SU-DHL-6 (cell line): ENCODE measurements around the gene MRFAP1L1.

Experiments used
- EZH2phosphoT487 ChIP-seq: fragments of 200-600 bp; sonication (generic), shearing (Covaris generic); conservative IDR thresholded peaks from 2 replicates; pipeline ENCODE4 v1.6.1; 2018; ENCODE audit warnings: mild to moderate bottlenecking, antibody characterized with exemption, low read length, moderate library complexity, mixed read lengths
- TF ChIP-seq, protein P1 (sequence below): fragments of 200-600 bp; sonication (generic); IDR thresholded peaks from one replicate; pipeline ENCODE4 v1.5.1; 2017; ENCODE audit warnings: antibody characterized with exemption, mild to moderate bottlenecking, low read length, moderate library complexity; ENCODE audit not compliant: insufficient read depth, poor library complexity, severe bottlenecking

- no peak for TF ChIP-seq EZH2phosphoT487
- TF ChIP-seq, protein P1, sequence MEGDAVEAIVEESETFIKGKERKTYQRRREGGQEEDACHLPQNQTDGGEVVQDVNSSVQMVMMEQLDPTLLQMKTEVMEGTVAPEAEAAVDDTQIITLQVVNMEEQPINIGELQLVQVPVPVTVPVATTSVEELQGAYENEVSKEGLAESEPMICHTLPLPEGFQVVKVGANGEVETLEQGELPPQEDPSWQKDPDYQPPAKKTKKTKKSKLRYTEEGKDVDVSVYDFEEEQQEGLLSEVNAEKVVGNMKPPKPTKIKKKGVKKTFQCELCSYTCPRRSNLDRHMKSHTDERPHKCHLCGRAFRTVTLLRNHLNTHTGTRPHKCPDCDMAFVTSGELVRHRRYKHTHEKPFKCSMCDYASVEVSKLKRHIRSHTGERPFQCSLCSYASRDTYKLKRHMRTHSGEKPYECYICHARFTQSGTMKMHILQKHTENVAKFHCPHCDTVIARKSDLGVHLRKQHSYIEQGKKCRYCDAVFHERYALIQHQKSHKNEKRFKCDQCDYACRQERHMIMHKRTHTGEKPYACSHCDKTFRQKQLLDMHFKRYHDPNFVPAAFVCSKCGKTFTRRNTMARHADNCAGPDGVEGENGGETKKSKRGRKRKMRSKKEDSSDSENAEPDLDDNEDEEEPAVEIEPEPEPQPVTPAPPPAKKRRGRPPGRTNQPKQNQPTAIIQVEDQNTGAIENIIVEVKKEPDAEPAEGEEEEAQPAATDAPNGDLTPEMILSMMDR: no peak
Observed at GRCh38 chr4:6742989-6743388, 33.3 kb upstream of the MRFAP1L1 start.
